Measurements from ENCODE around the gene TLR7. TPM values are rescaled to one million over a fixed set of nuclear protein-coding genes. Genes with fewer than 3 reads are reported as not detected.

The TLR7 gene
- total RNA-seq, 1 experiment from 2014 or later, result 0.86 TPM

GRCh38 chrX:12903646-12904045 lies 36.8 kb downstream of the TLR7 start:
- Histone ChIP-seq H3K9me2 (replicated peaks; ENCODE audit: insufficient read depth, low read length) (no peaks in the 10 kb centered on the region), H3K79me2 (ENCODE audit: low read length) (no peaks in the 10 kb centered on the region), H2AFZ (ENCODE audit: low read length) (no peak overlapping the region), H3K4me3 (ENCODE audit: low read length) (no peak overlapping the region), H3K36me3 (ENCODE audit: insufficient read depth, low read length) (no peaks in the 10 kb centered on the region), H3K4me1 (ENCODE audit: low read length) (no peaks in the 10 kb centered on the region), H3K9ac (ENCODE audit: low read length) (no peak overlapping the region), H3K27me3 (ENCODE audit: low read length) (no peaks in the 10 kb centered on the region), H4K20me1 (ENCODE audit: insufficient read depth, low read depth, low read length) (no peaks in the 10 kb centered on the region), H3K27ac (ENCODE audit: low read length) (no peak overlapping the region), H3K9me3 (ENCODE audit: low read length) (no peaks in the 10 kb centered on the region), H3K4me2 (ENCODE audit: low read depth, low read length, poor library complexity, severe bottlenecking) (no peak overlapping the region)
- DNase-seq, result no peak

DNA sequence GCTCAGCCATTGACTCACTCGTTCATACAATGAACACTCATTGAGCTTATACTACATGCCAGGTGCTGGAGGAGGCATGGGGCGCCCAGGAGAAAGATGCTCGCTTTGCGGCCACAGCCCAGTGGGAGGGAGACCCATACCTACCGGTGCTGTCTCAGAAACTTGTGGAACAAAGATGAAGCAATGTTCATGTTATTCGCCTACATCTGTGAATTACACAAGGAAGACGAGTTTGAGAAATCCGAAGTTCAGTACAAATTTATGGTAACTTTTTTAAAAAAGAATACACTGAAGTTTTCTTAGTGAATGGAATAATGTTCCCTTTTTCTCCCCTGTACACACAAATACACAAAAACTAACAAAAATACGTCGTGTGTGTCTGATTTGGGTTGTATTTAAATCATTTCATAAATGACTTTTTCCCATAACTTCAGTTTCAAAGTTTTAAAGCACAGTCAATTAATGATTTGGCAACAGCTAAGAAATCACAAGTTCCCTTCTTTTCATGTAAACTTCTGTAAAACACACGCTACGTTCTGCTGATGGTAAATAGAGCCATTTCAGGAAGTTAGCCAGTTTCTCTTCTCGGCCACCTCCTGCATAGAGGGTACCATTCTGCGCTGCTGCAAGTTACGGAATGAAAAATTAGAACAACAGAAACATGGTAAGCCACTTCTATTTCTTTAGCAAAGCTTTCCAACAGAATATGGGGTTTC lies 39.3 kb downstream of the TLR7 start, which contains the start of gene TLR8:
Gene TLR8, plus strand, starts transcription at position 575 of the 716 bp plus-strand sequence. Its CDS starts 87 bp downstream, at position 662.
- Histone ChIP-seq H3K27me3 (ENCODE audit: low read length) (no peaks in the 10 kb centered on the region), H3K4me1 (ENCODE audit: low read length) (no peaks in the 10 kb centered on the region), H3K4me3 (ENCODE audit: low read length) (no peak within 1 kb of the TSS), H3K27ac (ENCODE audit: low read length) (no peak within 1 kb of the TSS), H3K36me3 (ENCODE audit: insufficient read depth, low read length) (no peaks in the 10 kb centered on the region), H2AFZ (ENCODE audit: low read length) (no peak within 1 kb of the TSS), H4K20me1 (ENCODE audit: insufficient read depth, low read depth, low read length) (no peaks in the 10 kb centered on the region), H3K9ac (ENCODE audit: low read length) (no peak within 1 kb of the TSS), H3K9me3 (ENCODE audit: low read length) (no peaks in the 10 kb centered on the region), H3K4me2 (ENCODE audit: low read depth, low read length, poor library complexity, severe bottlenecking) (no peak within 1 kb of the TSS), H3K9me2 (replicated peaks; ENCODE audit: insufficient read depth, low read length) (no peaks in the 10 kb centered on the region), H3K79me2 (ENCODE audit: low read length) (no peaks in the 10 kb centered on the region)
- no peak for DNase-seq

- H3K9me2 ChIP-seq (replicated peaks; ENCODE audit: insufficient read depth, low read length), result no peaks in the 10 kb centered on the region
- no peaks in the 10 kb centered on the region for H3K9me3 ChIP-seq (ENCODE audit: low read length)
- H4K20me1 ChIP-seq (ENCODE audit: insufficient read depth, low read depth, low read length), result no peaks in the 10 kb centered on the region
- H3K36me3 ChIP-seq (ENCODE audit: insufficient read depth, low read length), result no peaks in the 10 kb centered on the region
- no peak overlapping the region for H3K9ac ChIP-seq (ENCODE audit: low read length)
- no peak overlapping the region for H3K4me2 ChIP-seq (ENCODE audit: low read depth, low read length, poor library complexity, severe bottlenecking)
- no peak overlapping the region for H3K4me3 ChIP-seq (ENCODE audit: low read length)
- no peak for DNase-seq
- H2AFZ ChIP-seq (ENCODE audit: low read length), result no peak overlapping the region
- H3K27ac ChIP-seq (ENCODE audit: low read length), result no peak overlapping the region
- H3K27me3 ChIP-seq (ENCODE audit: low read length), result no peaks in the 10 kb centered on the region
- no peaks in the 10 kb centered on the region for H3K79me2 ChIP-seq (ENCODE audit: low read length)
- H3K4me1 ChIP-seq (ENCODE audit: low read length), result no peaks in the 10 kb centered on the region
Observed at GRCh38 chrX:12910423-12911121, 43.7 kb downstream of the TLR7 start.

- no peaks in the 10 kb centered on the region for H3K9me2 ChIP-seq (replicated peaks; ENCODE audit: insufficient read depth, low read length)
- H3K27ac ChIP-seq (ENCODE audit: low read length), result no peak overlapping the region
- no peak overlapping the region for H3K4me3 ChIP-seq (ENCODE audit: low read length)
- no peak overlapping the region for H3K4me2 ChIP-seq (ENCODE audit: low read depth, low read length, poor library complexity, severe bottlenecking)
- no peaks in the 10 kb centered on the region for H4K20me1 ChIP-seq (ENCODE audit: insufficient read depth, low read depth, low read length)
- no peaks in the 10 kb centered on the region for H3K27me3 ChIP-seq (ENCODE audit: low read length)
- no peaks in the 10 kb centered on the region for H3K36me3 ChIP-seq (ENCODE audit: insufficient read depth, low read length)
- H3K79me2 ChIP-seq (ENCODE audit: low read length), result no peaks in the 10 kb centered on the region
- no peak for DNase-seq
- no peak overlapping the region for H2AFZ ChIP-seq (ENCODE audit: low read length)
- H3K4me1 ChIP-seq (ENCODE audit: low read length), result no peaks in the 10 kb centered on the region
- H3K9me3 ChIP-seq (ENCODE audit: low read length), result no peaks in the 10 kb centered on the region
- no peak overlapping the region for H3K9ac ChIP-seq (ENCODE audit: low read length)
Observed at GRCh38 chrX:12911122-12911470, 44.2 kb downstream of the TLR7 start.

DNA sequence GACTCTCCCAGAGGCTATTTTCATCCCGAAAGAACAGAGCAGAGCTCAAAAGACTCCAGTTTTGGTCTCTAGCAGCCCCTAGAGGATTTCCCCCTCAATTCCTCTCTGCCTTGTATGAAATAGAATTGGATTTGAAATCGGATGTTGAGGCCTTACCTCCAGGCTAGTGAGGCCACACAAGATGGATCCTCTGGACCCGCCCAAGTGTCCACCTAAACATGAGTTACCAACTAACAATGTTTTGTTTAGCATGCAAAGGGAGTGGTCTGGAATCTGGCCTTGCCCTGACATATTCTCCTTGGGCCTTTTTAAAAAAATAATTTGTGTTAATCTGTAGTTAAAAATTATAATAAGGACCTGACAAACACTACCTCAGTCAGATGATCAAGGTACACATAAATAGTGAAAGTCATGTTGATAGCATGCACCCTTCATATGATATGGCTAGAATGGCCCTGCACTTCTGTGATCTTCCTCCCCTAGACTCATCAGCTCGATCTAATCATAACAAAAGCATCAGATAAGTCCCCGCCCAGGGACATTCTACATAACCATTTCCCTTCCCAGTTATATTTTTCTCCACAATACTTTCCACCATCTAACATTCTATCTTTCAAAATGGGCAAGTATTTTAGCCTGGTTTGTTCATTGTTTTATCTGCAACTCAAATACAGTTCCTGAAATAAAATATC lies 46.1 kb downstream of the TLR7 start:
- Histone ChIP-seq H2AFZ (ENCODE audit: low read length) (no peak overlapping the region), H3K4me2 (ENCODE audit: low read depth, low read length, poor library complexity, severe bottlenecking) (no peak overlapping the region)

GRCh38 chrX:12917753-12918152 lies 50.9 kb downstream of the TLR7 start:
- no peak overlapping the region for H3K9ac ChIP-seq (ENCODE audit: low read length)
- no peak for DNase-seq
- no peaks in the 10 kb centered on the region for H3K79me2 ChIP-seq (ENCODE audit: low read length)
- H3K27ac ChIP-seq (ENCODE audit: low read length), result no peak overlapping the region
- no peaks in the 10 kb centered on the region for H3K4me1 ChIP-seq (ENCODE audit: low read length)
- no peaks in the 10 kb centered on the region for H3K9me3 ChIP-seq (ENCODE audit: low read length)
- H3K4me3 ChIP-seq (ENCODE audit: low read length), result no peak overlapping the region
- no peaks in the 10 kb centered on the region for H3K36me3 ChIP-seq (ENCODE audit: insufficient read depth, low read length)
- no peaks in the 10 kb centered on the region for H3K27me3 ChIP-seq (ENCODE audit: low read length)
- H4K20me1 ChIP-seq (ENCODE audit: insufficient read depth, low read depth, low read length), result no peaks in the 10 kb centered on the region
- H3K4me2 ChIP-seq (ENCODE audit: low read depth, low read length, poor library complexity, severe bottlenecking), result no peak overlapping the region
- no peak overlapping the region for H2AFZ ChIP-seq (ENCODE audit: low read length)
- H3K9me2 ChIP-seq (replicated peaks; ENCODE audit: insufficient read depth, low read length), result no peaks in the 10 kb centered on the region

More for the DNA sequence above, 46.1 kb downstream of the TLR7 start:
- Histone ChIP-seq H3K9me2 (replicated peaks; ENCODE audit: insufficient read depth, low read length) (no peaks in the 10 kb centered on the region), H4K20me1 (ENCODE audit: insufficient read depth, low read depth, low read length) (no peaks in the 10 kb centered on the region), H3K27ac (ENCODE audit: low read length) (no peak overlapping the region), H3K27me3 (ENCODE audit: low read length) (no peaks in the 10 kb centered on the region), H3K79me2 (ENCODE audit: low read length) (no peaks in the 10 kb centered on the region), H3K9me3 (ENCODE audit: low read length) (no peaks in the 10 kb centered on the region), H3K36me3 (ENCODE audit: insufficient read depth, low read length) (no peaks in the 10 kb centered on the region), H3K9ac (ENCODE audit: low read length) (no peak overlapping the region), H3K4me1 (ENCODE audit: low read length) (no peaks in the 10 kb centered on the region), H3K4me3 (ENCODE audit: low read length) (no peak overlapping the region)
- no peak for DNase-seq

GRCh38 chrX:12919051-12919450 lies 52.2 kb downstream of the TLR7 start:
- no peaks in the 10 kb centered on the region for H4K20me1 ChIP-seq (ENCODE audit: insufficient read depth, low read depth, low read length)
- no peaks in the 10 kb centered on the region for H3K4me1 ChIP-seq (ENCODE audit: low read length)

GRCh38 chrX:12919620-12920019 lies 52.7 kb downstream of the TLR7 start:
- Histone ChIP-seq H3K4me2 (ENCODE audit: low read depth, low read length, poor library complexity, severe bottlenecking) (no peak overlapping the region), H3K9me2 (replicated peaks; ENCODE audit: insufficient read depth, low read length) (no peaks in the 10 kb centered on the region), H3K4me3 (ENCODE audit: low read length) (no peak overlapping the region), H2AFZ (ENCODE audit: low read length) (no peak overlapping the region), H4K20me1 (ENCODE audit: insufficient read depth, low read depth, low read length) (no peaks in the 10 kb centered on the region), H3K27me3 (ENCODE audit: low read length) (no peaks in the 10 kb centered on the region), H3K79me2 (ENCODE audit: low read length) (no peaks in the 10 kb centered on the region), H3K9ac (ENCODE audit: low read length) (no peak overlapping the region), H3K27ac (ENCODE audit: low read length) (no peak overlapping the region), H3K4me1 (ENCODE audit: low read length) (no peaks in the 10 kb centered on the region), H3K9me3 (ENCODE audit: low read length) (no peaks in the 10 kb centered on the region), H3K36me3 (ENCODE audit: insufficient read depth, low read length) (no peaks in the 10 kb centered on the region)
- no peak for DNase-seq

More at GRCh38 chrX:12919051-12919450, 52.2 kb downstream of the TLR7 start:
- Histone ChIP-seq H3K9me3 (ENCODE audit: low read length) (no peaks in the 10 kb centered on the region), H3K27me3 (ENCODE audit: low read length) (no peaks in the 10 kb centered on the region), H3K4me3 (ENCODE audit: low read length) (no peak overlapping the region), H3K9me2 (replicated peaks; ENCODE audit: insufficient read depth, low read length) (no peaks in the 10 kb centered on the region), H3K27ac (ENCODE audit: low read length) (no peak overlapping the region), H3K9ac (ENCODE audit: low read length) (no peak overlapping the region), H3K36me3 (ENCODE audit: insufficient read depth, low read length) (no peaks in the 10 kb centered on the region), H3K4me2 (ENCODE audit: low read depth, low read length, poor library complexity, severe bottlenecking) (no peak overlapping the region), H2AFZ (ENCODE audit: low read length) (no peak overlapping the region), H3K79me2 (ENCODE audit: low read length) (no peaks in the 10 kb centered on the region)
- DNase-seq, result no peak

Measured in Karpas-422 (cell line).